NCI-H187 treated with DMSO at 0.1 percent for 48 hours (cell line): ENCODE measurements around the gene CASZ1.

ENCODE experiments used
- DNase-seq: peaks from one replicate; lab custom pipeline; 2025; lab: John Stamatoyannopoulos, UW

CASZ1 gene

GRCh38 chr1:10775763-10776162 is 20.7 kb downstream of the CASZ1 start:
- DNase-seq: no peak

- no peak for DNase-seq
Measured at GRCh38 chr1:10774615-10775310, 21.7 kb downstream of the CASZ1 start.

- no peak for DNase-seq
Measured at GRCh38 chr1:10773851-10774614, 22.4 kb downstream of the CASZ1 start.

GRCh38 chr1:10773376-10773775 is 23.1 kb downstream of the CASZ1 start:
- DNase-seq: no peak

GRCh38 chr1:10772711-10773110 is 23.7 kb downstream of the CASZ1 start:
- no peak for DNase-seq

- no peak for DNase-seq
Measured at GRCh38 chr1:10771789-10772188, 24.7 kb downstream of the CASZ1 start.

GRCh38 chr1:10768552-10768951 is 27.9 kb downstream of the CASZ1 start:
- no peak for DNase-seq

- DNase-seq: no peak
Measured at GRCh38 chr1:10767282-10767681, 29.2 kb downstream of the CASZ1 start.

GRCh38 chr1:10765734-10766478 is 30.5 kb downstream of the CASZ1 start:
- no peak for DNase-seq

GRCh38 chr1:10765304-10765703 is 31.1 kb downstream of the CASZ1 start:
- DNase-seq: no peak

GRCh38 chr1:10764296-10764798 is 32.1 kb downstream of the CASZ1 start:
- DNase-seq: no peak

- DNase-seq: no peak
Measured at GRCh38 chr1:10762875-10763274, 33.6 kb downstream of the CASZ1 start.

GRCh38 chr1:10762153-10762523 is 34.3 kb downstream of the CASZ1 start:
- DNase-seq: no peak

- no peak for DNase-seq
Measured at GRCh38 chr1:10761503-10762152, 34.8 kb downstream of the CASZ1 start.

GRCh38 chr1:10760566-10761502 is 35.6 kb downstream of the CASZ1 start:
- no peak for DNase-seq

- no peak for DNase-seq
Measured at GRCh38 chr1:10759413-10760200, 36.8 kb downstream of the CASZ1 start.

GRCh38 chr1:10756842-10757241 is 39.6 kb downstream of the CASZ1 start:
- DNase-seq: no peak

GRCh38 chr1:10755970-10756521 is 40.4 kb downstream of the CASZ1 start:
- DNase-seq: no peak

GRCh38 chr1:10754568-10755329 is 41.7 kb downstream of the CASZ1 start:
- DNase-seq: no peak
